Measurements from ENCODE around the gene GNAQ. TPM values are rescaled to one million over a fixed set of nuclear protein-coding genes. Genes with fewer than 3 reads are reported as not detected.
"Not testable (repeated sequence)": the region's sequence is repeated elsewhere in the genome, so short reads cannot be mapped to it uniquely, and the experiment has no call there.

The GNAQ gene
- total RNA-seq, 4 donors from 2014 or later, result 64.0 to 80.4 (median 69.2) TPM

GRCh38 chr9:77864211-77864889, 167.3 kb downstream of the GNAQ start:
- Histone ChIP-seq H3K9me3 (no peaks in the 10 kb centered on the region), H3K4me3 (no peak overlapping the region), H3K27me3 (no peaks in the 10 kb centered on the region), H3K27ac (replicated peaks in 1 of 4) (no peak overlapping the region), H3K36me3 (peaks cover 0 to 3% (median 0%) of the 10 kb centered on the region in 4 donors), H3K4me1 (peaks cover 0 to 4% (median 0%) of the 10 kb centered on the region in 4 donors)
- 77% methylated on average over 5 of the region's 5 CpGs for WGBS
- TF ChIP-seq EP300 (IDR thresholded peaks at IDR 0.05) (no peak), CTCF (IDR thresholded peaks at IDR 0.05) (no peak), POLR2A (IDR thresholded peaks at IDR 0.05; ENCODE audit: low read depth) (no peak), POLR2AphosphoS5 (IDR thresholded peaks at IDR 0.05) (no peak)
- intact Hi-C loops (cut with DNase I), result no loop called here
- DNase-seq (ENCODE audit: extremely low spot score), result no peak

- H3K27ac ChIP-seq (replicated peaks in 1 of 4); H3K4me3 ChIP-seq; intact Hi-C loops (cut with DNase I); H3K9me3 ChIP-seq; H3K4me1 ChIP-seq; H3K36me3 ChIP-seq; DNase-seq (ENCODE audit: extremely low spot score); H3K27me3 ChIP-seq: not testable (repeated sequence)
- 98% methylated on average over 5 of the region's 5 CpGs for WGBS
Observed at GRCh38 chr9:77863638-77864037, 168.0 kb downstream of the GNAQ start.

DNA sequence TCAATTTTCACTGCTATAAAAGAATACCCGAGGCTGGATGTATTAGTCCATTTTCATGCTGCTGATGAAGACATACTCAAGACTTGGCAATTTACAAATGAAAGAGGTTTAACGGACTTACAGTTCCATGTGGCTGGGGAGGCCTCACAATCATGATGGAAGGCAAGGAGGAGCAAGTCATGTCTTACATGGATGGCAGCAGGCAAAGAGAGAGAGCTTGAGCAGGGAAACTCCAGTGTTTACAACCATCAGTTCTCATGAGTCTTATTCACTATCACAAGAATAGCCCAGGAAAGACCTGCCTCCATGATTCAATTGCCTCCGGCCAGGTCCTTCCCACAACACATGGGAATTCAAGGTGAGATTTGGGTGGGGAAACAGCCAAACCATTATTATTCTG, 170.7 kb downstream of the GNAQ start:
- H3K9me3 ChIP-seq; intact Hi-C loops (cut with DNase I); H3K27me3 ChIP-seq; DNase-seq (ENCODE audit: extremely low spot score); H3K4me3 ChIP-seq; H3K36me3 ChIP-seq; H3K27ac ChIP-seq (replicated peaks in 1 of 4): not testable (repeated sequence)
- H3K4me1 ChIP-seq, result peaks cover 0 to 31% (median 14%) of the 10 kb centered on the region in 4 donors
- WGBS, result 91% methylated on average over 3 of the region's 3 CpGs

DNA sequence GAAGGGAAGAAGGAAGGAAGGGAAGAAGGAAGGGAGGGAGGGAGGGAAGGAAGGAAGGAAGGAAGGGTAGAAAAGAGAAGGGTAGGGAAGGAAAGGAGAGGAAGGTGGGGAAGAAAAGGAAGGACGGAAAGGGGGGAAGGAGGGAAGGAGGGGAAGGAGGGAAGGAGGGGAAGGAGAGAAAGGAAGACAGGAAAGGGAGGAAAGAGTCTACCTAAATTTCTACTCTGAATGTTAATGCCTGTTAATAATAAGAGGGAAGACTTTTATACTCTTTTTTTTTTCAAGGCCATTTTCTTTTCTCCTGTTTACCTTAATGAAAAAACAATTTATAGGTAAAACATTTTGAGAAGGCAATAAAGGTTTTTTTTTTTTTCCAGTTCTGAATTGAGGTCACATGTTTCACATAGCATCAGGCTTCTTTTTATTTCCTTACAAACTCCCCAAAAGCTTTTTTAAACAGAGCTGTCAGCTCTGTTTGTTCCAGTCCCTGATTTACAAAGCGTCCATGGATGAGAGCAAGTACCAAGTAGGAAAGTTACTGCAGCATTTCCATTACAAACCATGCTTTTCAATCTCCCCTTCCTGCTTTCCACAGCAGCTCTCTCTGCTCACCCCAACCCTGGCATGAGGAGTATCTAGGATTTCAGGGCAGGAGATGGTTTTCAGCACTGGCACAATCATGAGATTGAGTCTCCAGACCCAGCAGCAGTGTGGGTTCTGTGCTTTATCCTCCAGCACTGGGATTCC, 173.9 kb downstream of the GNAQ start:
- intact Hi-C loops (cut with DNase I), result loop anchor here (10.0 kb wide), 1 partner anchor 213 kb away; the partner anchor contains the start of gene GNA14
- no peak for TF ChIP-seq POLR2AphosphoS5 (IDR thresholded peaks at IDR 0.05)
- no peak for DNase-seq (ENCODE audit: extremely low spot score)
- 72% methylated on average over 2 of the region's 2 CpGs for WGBS
- Histone ChIP-seq H3K27me3 (no peaks in the 10 kb centered on the region), H3K27ac (replicated peaks in 1 of 4) (no peak overlapping the region), H3K4me1 (peaks cover 1 to 46% (median 25%) of the 10 kb centered on the region in 4 donors), H3K4me3 (no peak overlapping the region), H3K36me3 (peaks cover 0 to 3% (median 0%) of the 10 kb centered on the region in 4 donors), H3K9me3 (no peaks in the 10 kb centered on the region)

DNA sequence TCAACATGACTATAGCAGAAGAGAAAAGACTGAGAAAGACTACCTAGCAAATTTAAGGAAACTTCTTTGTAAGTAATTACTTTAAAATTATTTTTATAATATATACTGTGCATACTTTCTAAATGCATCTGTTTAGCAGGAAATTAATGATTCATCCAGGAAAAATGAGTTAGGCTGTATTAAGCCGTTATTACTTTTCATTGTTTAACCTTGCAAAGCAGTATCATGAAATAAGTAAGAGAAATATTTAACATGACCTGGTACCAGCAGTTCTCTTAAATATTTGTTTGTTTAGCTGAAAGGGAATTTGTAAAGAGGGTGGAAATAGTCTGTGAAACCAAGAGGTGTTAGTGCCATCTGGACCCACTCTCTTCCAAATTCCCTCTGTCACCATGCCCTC, 175.0 kb downstream of the GNAQ start:
- DNase-seq (ENCODE audit: extremely low spot score), result no peak
- no peaks in the 10 kb centered on the region for H3K27me3 ChIP-seq
- peaks cover 0 to 3% (median 0%) of the 10 kb centered on the region in 4 donors for H3K36me3 ChIP-seq
- H3K4me3 ChIP-seq, result no peak overlapping the region
- WGBS, result 22% methylated on average over 1 of the region's 1 CpG
- intact Hi-C loops (cut with DNase I), result loop anchor here (10.0 kb wide), 1 partner anchor 212 kb away; the partner anchor contains the start of gene GNA14
- no peak overlapping the region for H3K27ac ChIP-seq (replicated peaks in 1 of 4)
- no peaks in the 10 kb centered on the region for H3K9me3 ChIP-seq
- TF ChIP-seq CTCF (IDR thresholded peaks at IDR 0.05), result no peak
- TF ChIP-seq POLR2AphosphoS5 (IDR thresholded peaks at IDR 0.05), result no peak
- TF ChIP-seq EP300 (IDR thresholded peaks at IDR 0.05), result no peak
- no peak for TF ChIP-seq POLR2A (IDR thresholded peaks at IDR 0.05; ENCODE audit: low read depth)
- H3K4me1 ChIP-seq, result peaks cover 10 to 57% (median 35%) of the 10 kb centered on the region in 4 donors

DNA sequence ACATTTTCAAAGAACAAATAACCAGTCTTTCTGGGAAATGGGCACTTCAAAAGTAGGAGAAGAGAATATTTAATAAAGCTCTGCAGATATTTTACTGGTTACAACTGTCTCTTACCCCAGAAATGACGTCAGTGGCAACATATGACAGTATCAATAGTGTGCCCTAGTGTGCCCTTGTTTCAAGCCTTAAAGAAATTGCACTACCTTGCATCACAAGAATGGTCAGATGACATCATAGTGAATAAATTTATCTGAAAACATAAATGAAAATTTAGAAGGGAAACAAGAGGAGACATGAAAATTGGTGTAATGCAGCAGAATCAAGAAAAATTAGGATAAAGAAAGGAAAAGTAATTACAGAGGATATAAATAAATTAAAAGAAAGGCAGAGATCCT, 176.7 kb downstream of the GNAQ start:
- Histone ChIP-seq H3K36me3 (no peaks in the 10 kb centered on the region), H3K4me1 (peaks cover 12 to 65% (median 41%) of the 10 kb centered on the region in 4 donors), H3K4me3 (no peak overlapping the region), H3K27ac (replicated peaks in 1 of 4) (no peak overlapping the region), H3K9me3 (no peaks in the 10 kb centered on the region), H3K27me3 (no peaks in the 10 kb centered on the region)
- WGBS, result 100% methylated on average over 1 of the region's 1 CpG
- intact Hi-C loops (cut with DNase I), result loop anchor here (10.0 kb wide), 1 partner anchor 210 kb away; the partner anchor contains the start of gene GNA14
- no peak for TF ChIP-seq POLR2AphosphoS5 (IDR thresholded peaks at IDR 0.05)
- TF ChIP-seq POLR2A (IDR thresholded peaks at IDR 0.05; ENCODE audit: low read depth), result no peak
- TF ChIP-seq EP300 (IDR thresholded peaks at IDR 0.05), result no peak
- no peak for TF ChIP-seq CTCF (IDR thresholded peaks at IDR 0.05)
- no peak for DNase-seq (ENCODE audit: extremely low spot score)
